BE2C (cell line): ENCODE measurements around the gene MAP4K1.
"Not testable (repeated sequence)": the region's sequence is repeated elsewhere in the genome, so short reads cannot be mapped to it uniquely, and the experiment has no call there.

Source experiments
- DNase-seq: peaks from one replicate; pipeline ENCODE4 v3.0.0-alpha.2; 2020
- H3K27me3 ChIP-seq: fragments of 250-450 bp; sonication (Bioruptor Pico); 2 replicates; pipeline ENCODE4 v1.5.1; 2020; ENCODE audit warnings: mild to moderate bottlenecking
- H3K36me3 ChIP-seq: fragments of 250-450 bp; sonication (Bioruptor Pico); 2 replicates; pipeline ENCODE4 v1.5.1; 2020; ENCODE audit warnings: mild to moderate bottlenecking
- H3K4me1 ChIP-seq: fragments of 250-450 bp; sonication (Bioruptor Pico); 2 replicates; pipeline ENCODE4 v1.5.1; 2020
- H3K4me3 ChIP-seq: 2 replicates; pipeline ENCODE4 v1.5.1; 2011; ENCODE audit warnings: low read depth, low read length
- H3K9me3 ChIP-seq: fragments of 250-450 bp; sonication (Bioruptor Pico); 2 replicates; pipeline ENCODE4 v1.5.1; 2020
- TF ChIP-seq, protein P1 (sequence below): IDR thresholded peaks from 2 replicates; pipeline ENCODE4 v1.5.1; 2012; ENCODE audit warnings: mild to moderate bottlenecking, low read depth, low read length

MAP4K1 gene

DNA sequence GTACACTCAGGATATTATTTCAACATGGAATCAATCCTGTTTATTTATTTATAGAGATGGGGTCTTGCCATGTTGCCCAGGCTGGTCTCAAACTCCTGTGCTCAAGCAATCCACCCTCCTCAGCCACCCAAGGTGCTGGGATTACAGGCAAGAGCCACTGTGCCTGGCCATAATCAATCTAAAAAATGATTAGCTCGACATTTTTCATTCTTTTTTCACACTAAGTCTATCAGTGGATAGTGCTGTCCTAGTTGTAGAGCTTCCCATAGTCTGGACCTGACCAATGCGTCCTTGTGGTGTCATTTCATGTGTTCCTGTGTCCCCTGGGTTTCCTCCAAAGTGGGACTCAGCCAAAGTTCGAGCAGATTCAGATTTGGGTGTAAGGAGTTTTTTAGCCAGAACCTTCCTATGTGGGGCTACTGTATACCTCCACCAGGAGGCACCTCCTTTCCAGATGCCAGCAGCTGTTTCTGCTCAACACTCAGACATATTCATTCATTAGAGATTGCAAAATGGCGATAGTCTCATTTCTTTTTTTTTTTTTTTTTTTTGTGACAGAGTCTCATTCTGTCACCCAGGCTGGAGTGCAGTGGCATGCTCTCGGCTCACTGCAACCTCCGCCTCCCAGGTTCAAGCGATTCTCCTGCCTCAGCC lies 61.1 kb downstream of the MAP4K1 start:
- Histone ChIP-seq H3K9me3 (no peaks in the 10 kb centered on the region), H3K27me3 (no peaks in the 10 kb centered on the region), H3K36me3 (no peaks in the 10 kb centered on the region), H3K4me1 (no peaks in the 10 kb centered on the region), H3K4me3 (no peak overlapping the region)
- TF ChIP-seq, protein P1, sequence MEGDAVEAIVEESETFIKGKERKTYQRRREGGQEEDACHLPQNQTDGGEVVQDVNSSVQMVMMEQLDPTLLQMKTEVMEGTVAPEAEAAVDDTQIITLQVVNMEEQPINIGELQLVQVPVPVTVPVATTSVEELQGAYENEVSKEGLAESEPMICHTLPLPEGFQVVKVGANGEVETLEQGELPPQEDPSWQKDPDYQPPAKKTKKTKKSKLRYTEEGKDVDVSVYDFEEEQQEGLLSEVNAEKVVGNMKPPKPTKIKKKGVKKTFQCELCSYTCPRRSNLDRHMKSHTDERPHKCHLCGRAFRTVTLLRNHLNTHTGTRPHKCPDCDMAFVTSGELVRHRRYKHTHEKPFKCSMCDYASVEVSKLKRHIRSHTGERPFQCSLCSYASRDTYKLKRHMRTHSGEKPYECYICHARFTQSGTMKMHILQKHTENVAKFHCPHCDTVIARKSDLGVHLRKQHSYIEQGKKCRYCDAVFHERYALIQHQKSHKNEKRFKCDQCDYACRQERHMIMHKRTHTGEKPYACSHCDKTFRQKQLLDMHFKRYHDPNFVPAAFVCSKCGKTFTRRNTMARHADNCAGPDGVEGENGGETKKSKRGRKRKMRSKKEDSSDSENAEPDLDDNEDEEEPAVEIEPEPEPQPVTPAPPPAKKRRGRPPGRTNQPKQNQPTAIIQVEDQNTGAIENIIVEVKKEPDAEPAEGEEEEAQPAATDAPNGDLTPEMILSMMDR: peak; percentile 26; the same call in 1 of the 2 replicates
- DNase-seq: no peak

DNA sequence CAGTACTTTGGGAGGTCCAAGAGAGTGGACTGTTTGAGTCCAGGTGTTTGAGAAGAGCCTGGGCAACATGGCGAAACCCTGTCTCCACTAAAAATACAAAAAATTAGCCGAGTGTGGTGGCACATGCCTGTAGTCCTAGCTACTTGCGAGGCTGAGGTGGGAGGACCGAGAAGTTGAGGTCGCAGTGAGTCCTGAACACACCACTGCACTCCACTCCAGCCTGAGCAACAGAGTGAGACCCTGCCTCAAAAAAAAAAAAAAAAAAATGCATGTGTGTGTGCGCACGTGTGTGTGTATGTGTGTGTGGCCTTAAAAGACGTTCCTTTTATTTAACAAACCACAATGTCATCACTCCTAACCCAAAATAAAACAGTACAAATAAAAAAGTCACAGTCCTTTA lies 62.6 kb downstream of the MAP4K1 start:
- Histone ChIP-seq H3K4me1 (no peaks in the 10 kb centered on the region), H3K27me3 (no peaks in the 10 kb centered on the region), H3K36me3 (no peaks in the 10 kb centered on the region), H3K4me3 (no peak overlapping the region), H3K9me3 (no peaks in the 10 kb centered on the region)
- TF ChIP-seq, protein P1: no peak
- DNase-seq: no peak

DNA sequence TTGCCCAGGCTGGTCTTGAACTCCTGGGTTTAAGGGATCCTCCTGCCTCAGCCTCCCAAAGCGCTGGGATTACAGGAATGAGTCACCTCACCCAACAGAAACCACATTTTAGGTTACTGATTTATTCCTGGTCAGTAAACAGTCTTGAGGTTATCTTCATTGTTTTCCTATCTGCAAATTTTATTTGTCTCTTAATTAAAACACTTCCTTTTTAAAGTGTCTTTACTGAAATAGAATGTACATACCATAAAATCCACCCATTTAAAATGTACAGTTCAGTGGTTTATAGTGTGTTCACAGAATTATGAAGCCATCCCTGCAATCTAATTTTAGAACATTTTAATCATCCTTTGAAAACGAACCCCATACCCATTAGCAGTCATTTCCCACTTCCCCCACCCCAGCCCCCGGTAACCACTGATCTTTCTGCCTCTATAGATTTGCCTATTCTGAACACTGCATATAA lies 63.0 kb downstream of the MAP4K1 start:
- Histone ChIP-seq H3K27me3 (no peaks in the 10 kb centered on the region), H3K4me3 (no peak overlapping the region), H3K36me3 (no peaks in the 10 kb centered on the region), H3K4me1 (no peaks in the 10 kb centered on the region), H3K9me3 (no peaks in the 10 kb centered on the region)
- TF ChIP-seq, protein P1: no peak
- no peak for DNase-seq

DNA sequence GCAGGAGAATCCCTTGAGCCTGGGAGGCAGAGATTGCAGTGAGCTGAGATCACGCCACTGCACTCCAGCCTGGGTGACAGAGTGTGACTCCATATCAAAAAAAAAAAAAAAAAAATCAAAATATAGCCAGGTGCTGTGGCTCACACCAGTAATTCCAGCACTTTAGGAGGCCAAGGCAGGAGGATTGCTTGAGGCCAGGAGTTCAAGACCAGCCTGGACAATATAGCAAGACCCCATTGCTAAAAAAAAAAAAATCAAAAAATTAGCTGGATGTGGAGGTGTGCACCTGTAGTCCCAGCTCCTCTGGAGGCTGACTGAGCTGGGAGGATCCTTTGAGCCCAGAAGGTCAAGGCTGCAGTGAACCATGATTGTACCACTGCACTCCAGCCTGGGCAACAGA lies 64.5 kb downstream of the MAP4K1 start:
- DNase-seq, H3K4me1 ChIP-seq, H3K4me3 ChIP-seq, H3K9me3 ChIP-seq, H3K27me3 ChIP-seq, H3K36me3 ChIP-seq: not testable (repeated sequence)

DNA sequence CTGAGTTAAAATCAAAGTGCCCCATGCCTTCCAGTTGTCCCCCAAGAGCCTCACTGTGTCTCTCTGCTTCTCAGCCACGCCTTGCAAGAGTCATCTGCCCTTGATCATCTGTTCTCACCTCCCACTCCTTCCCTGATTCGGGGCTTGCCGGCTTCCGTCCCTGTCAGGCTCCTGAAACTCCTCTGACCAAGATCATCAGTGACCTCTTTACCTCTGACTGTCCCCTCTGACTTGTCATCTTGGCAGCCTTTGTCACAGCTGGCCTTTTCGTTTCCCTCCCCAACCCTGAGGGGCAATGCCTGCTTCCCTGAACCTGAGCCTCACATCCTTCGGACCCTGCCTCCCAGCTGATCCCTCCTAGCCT lies 66.3 kb downstream of the MAP4K1 start:
- H3K36me3 ChIP-seq: no peaks in the 10 kb centered on the region
- TF ChIP-seq, protein P1: no peak
- no peak overlapping the region for H3K4me3 ChIP-seq
- DNase-seq: no peak
- no peaks in the 10 kb centered on the region for H3K9me3 ChIP-seq
- no peaks in the 10 kb centered on the region for H3K4me1 ChIP-seq
- H3K27me3 ChIP-seq: no peaks in the 10 kb centered on the region

DNA sequence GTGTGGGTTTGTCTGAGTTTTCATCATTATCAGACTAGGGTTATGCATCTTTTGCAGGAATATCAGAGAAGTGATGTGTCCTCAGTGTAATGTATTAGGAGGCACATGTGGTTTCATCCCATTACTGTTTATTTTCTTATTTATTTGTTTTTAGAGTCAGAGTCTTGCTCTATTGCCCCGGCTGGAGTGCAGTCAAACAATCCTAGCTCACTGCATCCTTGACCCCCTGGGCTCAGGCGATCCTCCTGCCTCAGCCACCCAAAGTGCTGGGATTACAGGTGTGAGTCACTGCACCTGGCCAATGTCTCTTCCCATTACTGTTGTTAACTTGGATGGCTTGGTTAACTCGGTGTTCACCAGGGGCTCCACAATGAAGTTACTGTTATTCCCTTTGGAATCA lies 67.4 kb downstream of the MAP4K1 start:
- H3K27me3 ChIP-seq: no peaks in the 10 kb centered on the region
- no peak for DNase-seq
- H3K36me3 ChIP-seq: no peaks in the 10 kb centered on the region
- peaks cover under 1% of the 10 kb centered on the region; the same call in 1 of the 2 replicates for H3K4me1 ChIP-seq
- no peaks in the 10 kb centered on the region for H3K9me3 ChIP-seq
- TF ChIP-seq, protein P1: no peak
- no peak overlapping the region for H3K4me3 ChIP-seq
